HG02870 (cell line): ENCODE data around the gene RAD21L1.

Experiments used
- ATAC-seq: cut with Tn5 transposase; IDR thresholded peaks from one replicate; pipeline ENCODE4 v1.9.1; 2021; ENCODE audit warnings: mild to moderate bottlenecking, moderate library complexity; ENCODE audit not compliant: unreplicated experiment

Gene RAD21L1

DNA sequence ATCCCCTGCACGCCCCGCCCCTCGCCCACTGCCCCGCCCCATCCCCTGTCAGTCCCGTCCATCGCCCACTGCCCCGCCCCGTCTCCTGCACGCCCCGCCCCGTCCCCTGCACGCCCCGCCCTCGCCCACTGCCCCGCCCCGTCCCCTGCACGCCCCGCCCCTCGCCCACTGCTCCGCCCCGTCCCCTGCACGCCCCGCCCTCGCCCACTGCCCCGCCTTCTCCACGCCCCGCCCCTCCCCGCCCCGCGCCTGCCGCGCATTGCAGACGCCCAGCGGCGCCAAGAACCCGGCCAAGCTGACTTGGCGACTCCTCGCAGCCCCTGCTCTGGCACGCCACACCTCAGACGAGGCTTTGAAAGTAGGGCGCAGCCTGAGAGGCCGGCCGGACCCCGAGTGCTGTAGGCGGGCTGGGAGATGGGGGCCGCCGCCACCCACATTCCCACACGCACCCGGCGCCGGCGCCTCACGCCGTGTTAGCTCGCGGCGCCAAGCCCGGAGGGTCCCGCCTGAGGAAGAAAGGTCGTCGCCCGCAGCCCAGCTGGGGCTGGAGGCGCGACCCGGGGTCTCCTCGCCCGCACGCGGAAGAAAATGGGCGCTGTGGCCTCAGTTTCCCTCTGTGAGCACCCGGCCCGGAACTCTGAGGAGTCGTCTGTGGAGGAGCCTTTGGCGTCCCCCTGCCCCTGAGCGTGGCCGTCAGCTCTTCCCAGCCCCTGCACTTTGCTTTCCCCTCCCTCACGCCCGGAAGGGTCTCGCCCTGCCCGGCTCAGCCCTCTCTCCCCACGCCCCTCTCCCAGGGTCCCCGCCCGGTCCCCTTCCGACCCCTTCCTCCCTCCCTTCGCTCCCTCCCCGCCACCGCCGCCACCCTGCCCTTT, at the start of gene RAD21L1:
Gene RAD21L1 (plus strand): TSS at position 262 of the 872 bp plus-strand sequence. CDS start 2,410 bp downstream, outside the sequence.
- ATAC-seq, result no peak

DNA sequence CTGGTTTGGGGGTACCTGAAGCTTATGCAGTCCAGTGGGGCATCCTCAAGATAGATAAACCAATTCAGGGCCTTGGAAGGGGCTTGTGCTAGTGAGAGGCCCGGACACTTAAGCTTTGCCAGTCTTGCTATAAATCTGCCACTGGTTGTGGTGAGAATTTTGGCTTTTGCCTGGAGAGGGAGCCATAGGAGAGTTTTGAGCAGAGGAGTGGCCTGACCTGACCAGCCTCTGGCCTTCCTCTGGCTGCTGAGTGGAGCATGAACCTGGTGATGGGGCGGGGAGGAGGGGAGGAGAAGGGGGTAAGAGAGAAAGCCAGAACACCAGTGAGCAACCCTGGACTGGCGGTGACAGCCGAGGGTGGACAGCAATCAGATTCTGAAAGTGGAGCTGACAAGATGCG, 48.2 kb upstream of the RAD21L1 start:
- no peak for ATAC-seq

DNA sequence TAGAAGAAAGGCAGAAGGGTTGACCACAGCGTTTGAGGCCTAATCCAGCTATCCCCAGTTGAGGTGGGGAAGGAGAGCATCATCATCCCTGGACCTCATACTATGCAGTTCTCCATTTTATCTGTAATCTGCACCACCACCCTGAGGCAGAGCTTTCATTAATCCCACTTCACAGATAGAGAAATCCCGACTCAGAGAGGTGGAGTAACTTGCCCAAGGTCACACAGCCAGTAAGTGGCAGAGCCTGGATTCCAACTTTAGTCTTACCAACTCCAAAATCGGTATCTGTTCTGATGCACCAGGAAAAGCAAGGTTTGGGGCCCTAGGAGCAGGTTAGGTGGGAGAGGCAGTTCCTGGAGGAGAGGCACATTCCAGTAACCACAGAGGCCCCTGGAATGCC, 47.7 kb upstream of the RAD21L1 start:
- no peak for ATAC-seq

DNA sequence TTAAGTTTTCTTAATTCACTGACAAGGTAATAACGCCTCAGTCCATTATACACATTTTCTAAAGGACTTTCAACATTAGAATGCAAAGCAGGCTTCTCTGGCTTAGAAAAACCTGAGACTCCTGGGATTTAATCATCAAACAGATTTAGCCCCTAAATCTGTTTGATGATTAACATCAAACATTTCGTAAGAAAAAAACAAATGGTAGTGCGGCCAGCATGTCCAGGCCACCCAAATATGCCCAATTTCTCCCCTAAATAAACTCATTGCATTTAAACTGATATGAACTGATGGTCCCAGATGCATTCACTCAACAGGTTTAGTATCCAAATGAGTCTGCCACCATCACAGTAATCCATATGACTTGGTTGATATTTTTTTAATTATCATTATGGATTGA, 47.2 kb upstream of the RAD21L1 start:
- no peak for ATAC-seq

DNA sequence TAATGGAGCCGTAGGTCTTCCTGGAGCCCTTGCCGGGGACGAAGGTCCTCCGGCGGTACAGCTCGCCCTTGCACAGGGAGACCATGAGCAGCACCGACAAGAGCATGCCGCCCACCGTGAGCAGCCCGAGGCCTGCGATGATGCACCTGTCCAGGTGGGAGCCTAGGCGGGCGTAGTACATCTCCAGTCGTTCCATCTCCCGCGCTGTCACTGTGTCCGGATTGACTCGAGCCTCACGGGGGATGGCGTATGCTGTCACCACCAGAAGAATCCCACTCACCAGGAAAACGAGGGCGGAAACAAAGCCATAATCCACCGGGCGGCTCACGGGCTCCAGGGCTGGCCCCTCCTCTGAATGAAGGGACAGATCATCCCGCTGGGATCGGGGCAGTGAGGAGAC, 44.9 kb upstream of the RAD21L1 start:
- no peak for ATAC-seq

DNA sequence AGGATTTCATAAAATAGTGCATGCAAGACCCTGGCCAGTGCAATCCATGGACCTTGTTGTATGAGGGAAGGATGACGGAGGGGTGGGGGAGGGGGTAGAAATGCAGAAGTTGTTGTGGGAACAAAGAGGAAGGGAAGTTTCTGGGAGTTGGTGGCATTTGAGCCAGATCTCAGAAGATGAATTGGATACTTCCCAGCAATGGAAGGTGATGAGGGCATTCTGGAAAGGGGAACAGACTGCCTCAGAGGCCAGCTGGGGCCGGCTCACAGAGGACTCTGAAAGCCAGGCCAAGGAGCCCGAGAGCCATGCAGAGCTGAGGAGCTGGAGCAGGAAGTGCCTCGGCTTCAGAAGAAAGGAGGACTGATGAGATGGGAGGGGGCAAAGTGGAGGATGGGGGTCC, 43.7 kb upstream of the RAD21L1 start:
- ATAC-seq, result no peak

DNA sequence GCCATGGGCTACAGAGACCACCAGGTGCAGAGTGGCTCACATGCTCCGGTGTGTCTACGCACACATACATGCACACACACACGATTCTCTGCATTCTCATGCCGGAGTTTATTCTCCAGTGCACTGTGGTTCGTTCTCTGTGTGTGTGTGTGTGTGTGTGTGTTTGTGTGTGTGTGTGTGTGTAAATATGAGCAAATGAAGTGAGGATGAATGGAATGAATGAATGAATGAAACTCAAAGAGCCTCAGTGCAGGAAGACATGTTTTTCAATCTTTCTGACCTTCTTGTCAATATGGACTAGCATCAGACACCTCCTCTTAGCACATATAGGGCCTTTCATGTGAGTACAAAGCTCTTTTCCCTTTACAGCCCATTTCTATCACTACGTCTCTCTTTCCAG, 42.7 kb upstream of the RAD21L1 start:
- ATAC-seq, result no peak

DNA sequence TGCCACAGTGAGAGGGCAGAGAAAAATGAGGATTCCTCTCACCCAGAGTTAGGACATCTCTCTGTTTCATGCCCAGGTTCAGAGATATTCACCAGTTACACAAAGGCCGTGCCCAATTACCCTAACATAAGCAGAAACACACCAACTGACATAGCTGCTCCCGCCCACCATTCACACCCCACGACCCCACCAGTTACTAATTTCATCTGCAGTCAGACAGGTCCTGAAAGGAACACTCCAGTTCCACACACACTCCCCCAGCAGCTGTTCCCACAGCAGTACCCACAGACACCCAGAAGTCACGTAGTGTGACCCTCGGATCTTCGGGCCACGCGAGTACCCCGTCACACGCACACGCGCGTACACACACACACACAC, 41.6 kb upstream of the RAD21L1 start:
- no peak for ATAC-seq

DNA sequence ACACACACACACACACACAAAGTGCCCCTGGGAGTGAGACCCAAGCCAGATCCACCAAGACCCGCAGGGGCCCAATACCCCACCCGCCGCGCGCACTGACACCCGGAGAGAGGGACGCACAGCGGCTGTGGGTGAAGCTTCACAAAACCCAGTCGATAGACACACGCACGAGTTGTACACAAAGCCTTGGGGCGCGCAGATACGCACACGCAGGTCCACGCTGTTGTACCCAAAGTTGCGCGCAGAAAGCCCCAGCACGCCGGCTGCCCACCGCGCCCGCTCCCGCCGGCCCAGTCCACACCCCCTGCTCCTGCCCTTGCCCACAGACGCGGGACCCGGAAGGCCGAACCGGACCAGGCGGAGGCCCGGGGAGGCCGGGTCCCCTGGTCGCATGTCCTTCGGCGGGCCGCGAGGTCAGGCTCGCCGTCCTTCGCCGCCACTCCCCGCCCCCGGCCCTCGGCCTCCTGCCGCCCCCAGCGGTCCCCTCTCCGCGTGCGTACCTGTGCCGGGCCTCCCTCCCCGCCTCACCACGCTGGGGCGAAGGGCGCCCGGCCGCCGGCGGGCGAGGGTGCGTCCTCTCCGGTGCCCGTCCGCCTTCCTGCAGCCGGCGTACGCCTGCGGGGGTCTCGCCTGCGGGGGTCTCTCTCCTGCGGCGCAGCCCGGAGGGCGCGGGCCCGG, 41.1 kb upstream of the RAD21L1 start, which contains the start of gene TMEM74B:
Gene TMEM74B (minus strand): TSS at position 344 of the 678 bp plus-strand sequence. CDS start 1,180 bp downstream, outside the sequence.
- no peak for ATAC-seq

DNA sequence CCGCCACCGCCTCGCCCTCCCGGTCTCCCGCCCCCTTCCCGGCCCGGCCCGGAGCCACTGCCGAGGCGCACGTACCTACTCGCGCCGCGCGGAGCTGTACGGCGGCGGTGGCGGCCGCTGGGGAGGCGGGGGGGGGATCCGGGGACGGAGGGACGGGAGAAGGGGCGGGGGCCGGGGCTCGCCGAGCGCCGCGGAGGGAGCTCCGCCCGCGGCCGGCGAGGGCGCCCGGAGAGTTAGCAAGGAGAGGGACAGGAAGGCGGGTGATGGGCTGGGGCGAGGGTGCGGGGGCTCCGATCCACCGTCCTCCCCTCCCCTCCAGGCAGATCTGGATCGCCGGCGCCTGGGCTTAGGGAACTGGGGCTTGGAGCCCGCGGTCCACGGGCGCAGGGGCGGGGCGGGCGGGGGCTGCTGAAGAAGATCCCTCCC, 40.5 kb upstream of the RAD21L1 start:
- ATAC-seq, result no peak

DNA sequence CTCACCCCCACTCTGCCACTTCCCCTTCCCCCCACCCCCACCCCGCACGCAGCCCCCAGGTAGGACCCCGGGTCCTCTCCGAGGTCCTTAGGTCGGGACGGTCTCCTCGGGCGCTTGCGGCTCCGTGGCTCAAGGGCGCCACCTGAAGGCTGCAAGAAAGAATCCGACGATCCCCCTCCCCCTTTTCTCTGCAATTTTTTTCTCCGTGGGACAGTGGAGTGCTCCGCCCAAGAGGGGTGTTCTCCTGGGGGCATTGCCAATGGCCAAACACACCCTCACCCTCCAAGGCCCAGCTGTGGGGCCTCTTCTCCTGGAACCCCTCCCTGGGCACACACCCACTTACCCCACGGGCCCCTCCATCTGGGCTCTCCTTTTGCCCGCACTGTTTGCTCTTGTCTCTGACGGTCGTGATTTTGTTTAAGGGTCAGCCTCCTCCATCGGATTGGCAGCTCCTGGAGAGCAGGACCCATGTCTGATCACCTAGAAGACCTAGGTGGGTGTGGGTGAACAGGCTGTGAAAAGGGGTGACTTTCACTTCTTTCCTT, 40.0 kb upstream of the RAD21L1 start:
- ATAC-seq, result no peak

DNA sequence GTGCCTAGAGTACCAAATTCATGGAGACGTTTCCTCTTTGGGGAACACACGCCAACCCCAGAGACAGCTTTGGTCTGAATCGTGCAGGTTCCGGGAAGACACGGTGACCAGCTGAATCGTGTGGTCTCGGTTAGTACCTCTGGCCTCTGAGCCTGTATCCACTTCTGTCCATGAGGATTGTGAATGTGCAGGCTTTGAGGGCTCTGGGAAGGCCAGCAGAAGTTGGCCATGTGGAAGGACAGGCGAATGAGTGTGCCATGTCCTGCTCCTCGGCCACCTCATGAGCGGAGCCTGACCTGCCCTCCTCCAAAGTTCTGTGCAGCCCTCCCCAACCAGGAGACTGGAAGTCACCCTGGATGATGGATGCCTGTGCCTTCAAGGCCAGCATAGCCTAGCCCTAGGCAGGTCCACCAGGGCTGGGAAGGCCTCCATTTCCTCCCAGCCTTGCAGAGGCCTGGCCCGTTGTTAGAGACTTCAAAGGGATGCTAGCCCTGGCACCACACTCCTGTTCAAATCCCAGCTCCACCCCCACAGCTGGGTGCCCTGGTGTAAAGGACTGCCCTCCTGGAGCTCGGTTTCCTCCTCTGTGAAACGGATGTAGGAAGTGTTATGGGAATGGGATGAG, 39.4 kb upstream of the RAD21L1 start:
- no peak for ATAC-seq

DNA sequence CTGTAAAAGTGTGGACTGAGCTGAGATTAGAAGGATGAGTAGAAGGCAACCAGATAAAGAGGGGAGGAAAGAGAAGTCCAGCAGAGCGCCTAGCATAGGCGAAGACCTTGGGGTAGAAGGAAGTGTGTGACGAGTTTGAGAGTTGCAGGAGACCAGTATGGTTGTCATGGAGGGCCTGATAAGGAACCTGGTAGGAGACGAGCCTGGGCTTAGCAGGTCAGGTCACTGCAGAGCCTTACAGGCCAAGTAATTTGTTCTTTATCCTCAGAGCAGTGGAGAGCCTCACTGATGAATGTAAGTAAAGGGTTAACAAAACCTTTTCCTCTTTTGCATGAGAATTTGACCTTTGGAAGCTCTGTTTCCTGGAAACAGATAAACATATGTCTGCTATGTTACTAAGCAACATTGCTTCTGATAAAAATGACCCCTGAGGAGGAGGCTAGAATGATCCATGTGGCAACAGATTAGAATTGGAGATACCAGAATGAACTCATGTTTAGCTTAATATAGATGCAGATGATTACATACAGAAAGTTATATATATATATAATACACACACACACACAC, 38.2 kb upstream of the RAD21L1 start:
- ATAC-seq, result no peak

DNA sequence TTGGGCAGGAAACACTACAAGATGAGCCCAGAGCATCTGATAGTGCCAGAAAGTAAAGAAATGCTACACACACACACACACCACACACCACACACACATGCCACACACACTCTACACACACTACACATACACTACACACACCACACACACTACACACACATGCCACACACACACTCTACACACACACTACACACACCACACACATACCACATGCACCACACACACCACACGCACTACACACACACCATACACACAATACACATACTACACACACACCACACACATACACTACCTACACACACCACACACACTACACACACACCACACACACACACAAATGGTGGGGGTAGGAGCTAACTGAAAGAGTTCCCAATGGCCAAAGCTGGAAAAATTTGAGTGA, 37.5 kb upstream of the RAD21L1 start:
- no peak for ATAC-seq

DNA sequence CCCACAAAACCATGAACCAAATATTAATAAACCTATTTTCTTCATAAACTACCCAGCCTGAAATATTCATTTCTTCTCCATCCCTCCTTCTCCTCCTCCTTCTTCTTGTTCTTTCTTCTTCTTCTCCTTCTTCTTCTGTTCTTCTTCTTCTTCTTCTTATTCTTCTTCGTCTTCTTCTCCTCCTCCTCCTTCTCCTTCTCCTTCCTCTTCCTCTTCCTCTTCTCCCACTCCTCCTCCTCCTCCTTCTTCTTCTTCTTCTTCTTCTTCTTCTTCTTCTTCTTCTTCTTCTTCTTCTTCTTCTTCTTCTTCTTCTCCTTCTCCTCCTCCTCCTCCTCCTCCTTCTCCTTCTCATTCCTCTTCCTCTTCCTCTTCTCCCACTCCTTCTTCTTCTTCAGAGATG, 36.0 kb upstream of the RAD21L1 start:
- no peak for ATAC-seq

DNA sequence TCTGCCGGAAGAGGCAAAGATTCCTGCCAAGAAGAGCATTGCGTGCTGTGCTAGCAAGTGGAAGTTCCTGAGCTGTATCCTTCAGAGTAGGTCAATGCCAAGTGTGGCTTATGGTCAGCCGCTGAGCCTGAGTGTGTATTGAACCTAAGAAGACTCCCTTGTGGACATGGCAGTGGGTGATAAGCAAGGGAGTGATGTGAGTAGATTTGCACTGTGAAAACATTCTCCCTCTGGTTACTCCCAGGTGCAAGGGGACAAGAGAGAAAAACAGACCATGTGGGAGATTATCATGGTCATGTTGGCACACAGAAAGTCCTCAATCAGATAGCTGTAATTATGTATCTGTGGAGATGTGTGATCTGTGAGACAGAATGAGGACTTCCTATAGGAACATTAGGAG, 35.0 kb upstream of the RAD21L1 start:
- no peak for ATAC-seq

DNA sequence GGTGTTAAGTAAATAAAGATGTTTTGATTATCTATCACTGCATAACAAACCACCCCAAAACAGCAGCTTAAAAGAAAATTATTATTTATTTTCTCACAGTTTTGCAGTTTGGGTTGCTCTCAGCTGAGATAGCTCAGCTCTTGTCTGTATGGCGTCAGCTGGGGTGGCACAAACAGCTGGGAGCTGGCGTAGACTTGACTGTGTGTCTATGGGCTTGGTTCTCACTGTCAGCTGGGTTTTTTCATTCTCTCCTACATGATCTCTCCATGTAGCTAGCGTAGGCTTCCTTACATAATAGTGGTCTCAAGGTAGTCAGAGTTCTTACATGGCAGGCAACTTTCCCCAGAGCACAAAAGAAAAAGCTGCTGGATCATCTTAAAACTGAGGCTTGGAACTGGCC, 34.5 kb upstream of the RAD21L1 start:
- no peak for ATAC-seq

DNA sequence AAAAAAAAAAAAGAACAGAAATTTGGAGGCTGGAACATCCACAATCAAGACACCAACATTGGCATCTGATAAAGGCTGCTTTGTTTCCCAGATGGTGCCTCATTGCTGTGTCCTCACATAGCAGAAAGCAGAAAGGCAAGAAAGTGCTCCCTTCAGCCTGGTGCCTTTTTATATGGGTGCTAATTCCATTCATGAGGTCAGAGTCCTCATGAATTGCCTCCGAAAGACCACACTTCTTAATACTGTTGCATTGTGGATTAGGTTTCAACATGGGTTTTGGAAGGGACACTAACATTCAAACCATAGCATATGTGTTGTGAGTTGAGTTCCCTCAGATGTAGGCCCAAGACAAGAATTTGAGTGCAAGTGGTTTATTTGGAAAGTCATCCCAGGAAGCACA, 30.6 kb upstream of the RAD21L1 start:
- no peak for ATAC-seq

DNA sequence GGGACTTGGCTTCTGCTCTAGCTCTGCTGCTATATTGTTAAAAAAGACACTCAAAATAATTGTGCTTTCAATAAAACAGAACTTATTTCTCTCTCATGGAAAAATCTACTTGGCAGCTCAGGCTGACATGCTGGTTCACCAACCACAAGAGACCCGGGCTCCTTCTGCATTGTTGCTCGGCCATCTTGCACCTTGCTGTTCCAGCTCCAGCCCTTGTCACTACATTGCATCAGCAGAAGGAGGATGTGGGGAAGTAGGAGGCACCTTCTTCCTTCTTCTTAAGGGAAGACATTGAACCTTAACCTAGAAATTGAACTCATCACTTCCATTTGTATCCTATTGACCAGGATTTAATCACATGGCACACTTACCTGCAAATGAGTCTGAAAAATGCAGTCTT, 29.2 kb upstream of the RAD21L1 start:
- ATAC-seq, result no peak

DNA sequence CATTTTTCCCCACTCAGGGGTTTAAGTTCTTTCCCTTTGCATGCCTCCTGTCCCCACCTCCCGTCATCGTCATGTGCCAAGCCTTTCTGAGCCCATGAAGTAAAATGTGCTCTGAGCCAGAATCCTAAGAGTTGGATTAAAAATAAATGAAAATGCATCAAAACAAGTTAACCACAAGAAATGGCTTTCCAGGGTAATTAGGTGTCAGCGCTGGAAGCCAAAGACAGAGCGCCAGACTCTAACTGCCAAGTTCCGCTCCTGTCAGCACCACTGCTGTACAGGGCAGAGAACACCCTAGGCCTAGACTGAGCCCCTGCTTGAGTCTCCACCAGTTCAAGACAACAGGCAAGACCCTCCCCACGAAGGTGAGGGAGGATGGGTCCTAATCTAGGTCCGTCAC, 28.0 kb upstream of the RAD21L1 start:
- no peak for ATAC-seq

DNA sequence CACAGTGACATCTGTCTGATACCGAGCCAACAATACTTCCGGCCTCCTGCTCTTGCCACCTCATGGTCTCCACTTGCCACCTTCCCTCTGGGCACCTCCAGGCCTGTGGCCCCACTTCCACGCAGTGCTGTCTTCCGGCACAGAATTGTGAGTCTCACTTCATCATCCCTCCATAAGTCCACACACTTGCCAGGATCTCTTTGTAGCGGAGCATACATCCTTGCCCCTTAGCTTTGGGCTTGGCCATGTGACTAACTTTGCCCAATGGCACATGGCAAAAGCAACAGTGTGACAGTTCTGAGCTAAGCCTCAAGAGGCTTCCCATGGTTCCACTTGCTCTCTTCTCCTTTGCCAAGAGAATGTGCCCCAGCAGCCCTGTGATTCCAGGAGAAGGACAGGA, 27.1 kb upstream of the RAD21L1 start:
- no peak for ATAC-seq
